ENCODE data around the gene CCDC85C.

CCDC85C gene

GRCh38 chr14:99539491-99539890 is 64.5 kb downstream of the CCDC85C start:
- DNase-seq (ENCODE audit: low spot score) = no peak

- no peak for DNase-seq (ENCODE audit: low spot score)
Measured at GRCh38 chr14:99538733-99539132, 65.3 kb downstream of the CCDC85C start.

- DNase-seq (ENCODE audit: low spot score) = no peak
Measured at GRCh38 chr14:99538275-99538674, 65.7 kb downstream of the CCDC85C start.

- no peak for DNase-seq (ENCODE audit: low spot score)
Measured at GRCh38 chr14:99537399-99537798, 66.6 kb downstream of the CCDC85C start.

GRCh38 chr14:99535908-99536778 is 67.9 kb downstream of the CCDC85C start:
- DNase-seq (ENCODE audit: low spot score) = no peak

- DNase-seq (ENCODE audit: low spot score) = no peak
Measured at GRCh38 chr14:99535448-99535847, 68.6 kb downstream of the CCDC85C start.

DNA sequence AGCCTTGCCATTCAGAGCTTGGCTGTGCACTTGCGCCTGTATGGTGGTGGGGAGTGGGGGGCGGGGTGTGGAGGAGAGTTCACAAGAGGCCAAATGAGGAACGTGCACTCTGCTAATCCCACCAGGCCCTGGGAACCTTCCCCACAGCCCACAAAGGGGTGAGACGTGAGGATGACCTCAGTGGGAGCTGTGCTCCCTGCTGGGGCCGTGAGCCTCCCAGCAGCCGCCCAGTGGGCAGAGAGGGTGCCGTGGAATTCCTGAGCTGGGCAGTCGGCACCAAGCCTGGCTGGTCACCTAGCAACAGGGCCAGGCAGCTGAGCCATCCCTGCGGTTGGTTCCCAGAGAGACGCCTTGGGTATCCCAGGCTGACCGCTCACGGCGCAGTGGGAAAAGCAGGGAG is 69.1 kb downstream of the CCDC85C start:
- no peak for DNase-seq (ENCODE audit: low spot score)

GRCh38 chr14:99534333-99534732 is 69.7 kb downstream of the CCDC85C start:
- DNase-seq (ENCODE audit: low spot score) = no peak

DNA sequence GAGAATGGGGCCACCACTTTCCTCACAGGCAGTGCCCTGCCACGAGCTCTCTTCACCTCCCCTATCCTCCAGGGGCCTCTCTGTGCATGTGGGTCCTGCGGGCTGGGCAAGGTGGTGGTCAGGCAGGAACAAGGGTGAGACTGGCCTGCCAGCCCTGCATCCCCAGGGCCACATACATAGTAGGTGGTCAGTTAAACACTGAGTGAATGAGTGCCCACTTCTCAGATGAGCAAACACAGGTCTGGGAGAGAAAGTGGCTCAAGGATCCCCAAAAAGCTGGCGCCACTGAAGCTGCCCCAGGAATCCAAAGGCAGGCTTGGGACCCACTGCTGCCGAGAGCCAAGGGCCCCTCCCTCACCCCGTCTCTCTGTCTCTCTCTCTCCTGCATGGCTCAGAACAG is 71.7 kb downstream of the CCDC85C start:
- DNase-seq (ENCODE audit: low spot score) = no peak

DNA sequence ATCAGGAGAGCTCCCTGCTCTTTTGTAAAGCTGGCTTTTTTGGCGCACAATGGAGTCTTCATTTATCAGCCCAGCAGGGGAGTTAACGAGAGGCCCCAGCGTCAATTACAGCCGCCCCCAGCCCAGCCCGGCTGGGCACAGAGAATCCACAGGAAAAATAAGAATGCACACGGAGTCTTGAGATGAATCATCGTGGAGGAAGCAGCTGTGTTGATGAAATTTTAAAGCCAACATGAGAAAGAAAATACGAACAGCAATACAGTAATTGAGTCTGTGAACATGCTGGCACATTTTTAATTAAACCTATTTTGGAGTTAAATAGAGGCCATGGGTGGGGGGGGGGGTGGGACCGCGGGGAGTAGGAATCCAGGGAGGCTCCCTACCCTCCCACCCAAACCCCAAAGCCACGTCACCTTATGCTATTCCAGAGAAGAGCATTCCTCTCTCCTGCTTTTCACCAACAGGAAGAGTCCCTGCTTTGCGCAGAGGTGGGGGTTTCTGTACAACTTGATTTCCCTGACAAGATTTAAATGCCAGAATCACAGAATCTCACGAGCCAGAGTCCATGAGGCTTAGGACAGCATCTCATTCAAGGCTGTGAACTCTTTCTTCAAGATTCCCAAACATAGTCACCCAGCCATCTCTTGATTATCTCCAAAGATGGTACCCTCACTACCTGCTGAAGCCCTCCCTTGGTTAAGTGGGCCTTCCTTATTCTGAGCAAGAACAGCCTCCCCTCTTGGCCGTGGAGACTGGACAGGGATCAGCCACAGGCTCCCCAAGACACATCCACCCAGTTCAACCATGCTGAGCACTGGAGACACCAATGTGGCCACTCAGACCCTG is 72.5 kb downstream of the CCDC85C start:
- DNase-seq (ENCODE audit: low spot score) = no peak

DNA sequence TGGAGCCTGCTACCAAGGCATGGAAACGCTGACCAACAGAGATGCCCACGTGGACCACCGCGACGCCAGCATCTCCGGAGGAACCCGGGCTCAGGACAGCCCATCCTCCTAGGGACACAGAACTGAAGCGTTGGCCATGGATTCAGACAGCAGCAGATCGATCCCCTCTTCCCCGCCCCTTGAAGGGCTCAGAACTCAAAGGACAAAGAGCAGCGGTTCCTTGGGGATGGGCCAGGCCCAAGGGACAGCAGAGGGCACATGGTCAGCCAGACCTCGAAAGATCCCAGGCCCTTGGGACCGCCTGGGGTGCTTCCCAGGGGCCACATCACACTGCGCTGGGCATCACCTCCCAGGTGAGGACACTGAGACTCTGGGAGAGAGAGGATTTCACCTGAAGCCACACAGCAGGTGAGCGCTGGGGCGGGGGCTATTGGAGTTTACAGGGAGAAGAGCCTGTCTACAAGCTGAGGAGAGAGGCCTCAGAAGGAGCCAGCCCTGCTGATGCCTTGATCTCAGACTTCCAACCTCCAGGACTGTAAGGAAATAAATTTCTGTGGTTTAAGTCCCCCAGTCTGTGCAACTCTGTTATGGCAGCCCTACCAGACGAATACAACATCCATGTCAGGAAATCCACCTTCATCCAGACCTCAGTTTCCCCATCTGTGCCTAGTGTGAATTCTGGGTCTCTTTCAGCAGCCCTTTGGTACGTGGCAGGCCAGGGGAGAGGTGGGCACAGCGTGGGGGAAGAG is 73.4 kb downstream of the CCDC85C start:
- no peak for DNase-seq (ENCODE audit: low spot score)

GRCh38 chr14:99529899-99530298 is 74.1 kb downstream of the CCDC85C start:
- DNase-seq (ENCODE audit: low spot score) = no peak

DNA sequence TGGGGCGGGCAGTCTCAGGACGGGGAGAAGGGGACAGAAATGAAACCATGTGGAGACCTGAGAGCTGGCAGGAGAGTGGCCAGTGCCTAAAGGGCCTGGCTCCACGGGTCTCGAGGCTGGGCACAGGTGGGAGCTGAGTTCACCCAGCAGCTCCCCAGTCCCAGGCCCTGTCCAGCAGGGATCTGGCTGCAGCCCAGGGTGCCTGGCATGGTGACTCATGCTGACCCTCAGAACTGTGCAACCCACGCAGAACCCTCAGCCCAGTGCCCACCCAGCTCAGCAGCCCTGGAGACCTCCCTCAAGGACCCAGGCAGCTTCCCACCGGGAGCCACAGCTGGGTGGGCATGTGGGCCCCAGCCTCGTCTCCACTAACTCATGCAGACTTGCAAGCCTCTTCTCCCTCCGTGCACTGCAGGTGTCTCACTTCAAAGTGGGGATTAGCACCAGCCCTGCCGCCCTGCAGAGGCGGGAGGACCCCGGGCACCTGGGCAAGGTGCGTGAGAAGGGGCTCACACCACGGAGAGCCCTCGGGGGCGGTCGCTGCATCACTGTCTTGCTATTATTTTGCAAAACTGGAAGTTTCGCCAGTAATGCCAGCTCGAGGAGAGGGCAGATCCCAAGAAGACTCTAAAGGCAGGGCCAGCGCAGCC is 76.5 kb downstream of the CCDC85C start:
- no peak for DNase-seq (ENCODE audit: low spot score)

DNA sequence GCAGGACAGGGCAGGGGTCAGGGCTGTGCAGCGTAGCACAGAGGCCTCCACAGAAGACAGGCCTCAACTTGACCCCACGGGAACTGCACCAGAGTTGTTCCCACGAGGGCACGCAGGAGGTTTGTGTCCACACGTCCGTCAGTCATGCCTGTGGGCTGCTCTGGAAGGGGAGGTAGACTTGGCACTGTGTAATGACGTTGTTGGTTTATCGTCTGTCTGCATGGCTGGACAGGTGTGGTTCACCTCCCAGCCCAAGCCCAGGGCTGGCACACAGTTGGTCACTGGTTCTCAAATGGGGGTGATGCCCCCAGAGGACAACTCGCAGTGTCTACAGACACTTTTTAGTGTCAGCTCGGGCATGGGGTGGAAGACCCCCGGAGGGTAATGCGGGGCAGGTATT is 77.0 kb downstream of the CCDC85C start:
- DNase-seq (ENCODE audit: low spot score) = no peak

GRCh38 chr14:99525699-99526080 is 78.3 kb downstream of the CCDC85C start:
- DNase-seq (ENCODE audit: low spot score) = no peak

DNA sequence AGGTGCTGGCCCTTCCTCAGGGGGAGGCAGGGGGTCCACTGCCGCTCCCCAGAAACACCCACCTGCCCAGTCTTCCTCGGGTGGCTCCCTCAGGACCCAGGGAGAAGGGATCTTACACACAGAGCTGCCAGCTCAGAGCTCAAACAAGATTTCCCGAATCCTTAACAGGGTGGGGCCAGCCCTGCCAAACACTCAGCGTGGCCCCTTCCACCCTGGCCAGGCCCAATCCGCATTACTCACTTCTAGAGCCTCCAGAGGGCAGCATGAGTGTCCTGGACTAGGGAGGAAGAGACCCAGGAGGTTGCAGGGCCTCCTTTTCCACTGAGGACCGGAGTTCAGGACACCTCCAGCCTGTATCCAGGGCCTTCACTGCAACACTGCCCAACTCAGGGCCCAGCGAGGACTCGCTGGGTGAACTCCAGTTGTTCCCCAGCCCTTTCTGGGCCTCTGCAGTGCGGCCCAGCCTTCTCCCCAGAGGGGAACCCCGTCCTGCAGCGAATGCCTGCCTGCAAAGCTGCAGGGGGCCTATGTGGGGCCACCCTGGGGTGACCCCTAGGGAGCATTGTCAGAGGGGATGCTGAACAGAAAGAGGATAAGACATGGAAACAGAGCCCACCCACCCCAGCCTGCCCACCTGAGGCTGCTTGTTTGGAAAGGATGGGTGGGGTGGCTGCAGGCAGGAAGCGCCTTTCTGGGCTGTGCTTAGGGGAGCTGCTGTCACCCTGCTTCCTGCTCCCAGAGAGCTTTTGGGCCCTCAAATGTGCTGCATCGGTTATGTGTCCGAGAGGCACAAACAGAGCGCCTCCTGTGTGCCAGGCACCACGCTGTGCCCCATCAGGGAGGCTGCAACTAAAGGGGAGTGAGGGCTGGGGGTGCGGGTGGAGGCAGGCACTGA is 79.0 kb downstream of the CCDC85C start:
- DNase-seq (ENCODE audit: low spot score) = no peak

- DNase-seq (ENCODE audit: low spot score) = no peak
Measured at GRCh38 chr14:99524091-99524661, 79.8 kb downstream of the CCDC85C start.

DNA sequence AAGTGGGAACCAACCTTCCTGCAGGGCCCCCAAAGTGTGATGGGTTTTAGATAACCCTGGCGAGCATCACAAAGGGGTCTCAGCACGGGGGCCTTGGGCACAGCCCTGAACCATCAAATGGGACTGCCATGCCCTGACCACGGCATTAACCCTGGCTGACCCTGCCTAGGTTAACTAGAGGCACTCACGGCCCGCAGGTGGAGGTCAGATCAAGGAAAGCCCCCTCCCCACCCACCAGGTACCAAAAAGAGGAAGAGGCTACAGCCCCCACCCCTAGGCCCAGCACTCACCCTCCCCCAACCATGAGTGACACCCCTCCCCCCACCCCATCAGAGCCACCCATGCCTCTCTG is 80.3 kb downstream of the CCDC85C start:
- DNase-seq (ENCODE audit: low spot score) = no peak

GRCh38 chr14:99522934-99523703 is 80.9 kb downstream of the CCDC85C start:
- DNase-seq (ENCODE audit: low spot score) = no peak

DNA sequence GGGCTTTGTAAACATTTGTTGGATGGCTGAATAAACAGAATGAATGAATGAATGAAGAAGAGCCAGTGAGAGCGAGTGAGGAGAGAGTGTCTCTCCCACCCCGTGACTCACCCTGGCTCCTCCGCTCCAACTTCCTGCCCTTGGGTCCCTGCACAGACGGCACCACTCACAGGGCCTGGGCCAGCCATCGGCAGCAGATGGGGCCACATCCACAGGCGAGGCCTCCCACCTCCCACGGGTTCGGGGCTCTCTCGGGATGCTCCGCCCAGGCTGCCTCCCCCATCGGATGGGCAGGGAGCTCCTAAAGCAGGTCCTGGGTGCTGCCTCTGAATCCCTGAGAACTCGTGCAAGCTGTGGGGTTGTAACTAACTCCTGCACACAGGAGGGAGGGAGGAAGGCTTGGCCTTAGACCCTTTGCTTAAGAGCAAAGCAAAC is 81.5 kb downstream of the CCDC85C start:
- no peak for DNase-seq (ENCODE audit: low spot score)

All from RKO (cell line).